Measurements from ENCODE around the gene HHEX.

- TF ChIP-seq CTCF (IDR thresholded peaks at IDR 0.05 in 8 of 11, conservative IDR thresholded peaks at IDR 0.05 in 3 of 11) (no peak), POLR2A (IDR thresholded peaks at IDR 0.05) (no peak)
Measured at GRCh38 chr10:92664322-92664721, 25.4 kb upstream of the HHEX start.

Measured in spleen (tissue), 7 donors.